ENCODE results near the gene TBC1D20.

TBC1D20 gene

DNA sequence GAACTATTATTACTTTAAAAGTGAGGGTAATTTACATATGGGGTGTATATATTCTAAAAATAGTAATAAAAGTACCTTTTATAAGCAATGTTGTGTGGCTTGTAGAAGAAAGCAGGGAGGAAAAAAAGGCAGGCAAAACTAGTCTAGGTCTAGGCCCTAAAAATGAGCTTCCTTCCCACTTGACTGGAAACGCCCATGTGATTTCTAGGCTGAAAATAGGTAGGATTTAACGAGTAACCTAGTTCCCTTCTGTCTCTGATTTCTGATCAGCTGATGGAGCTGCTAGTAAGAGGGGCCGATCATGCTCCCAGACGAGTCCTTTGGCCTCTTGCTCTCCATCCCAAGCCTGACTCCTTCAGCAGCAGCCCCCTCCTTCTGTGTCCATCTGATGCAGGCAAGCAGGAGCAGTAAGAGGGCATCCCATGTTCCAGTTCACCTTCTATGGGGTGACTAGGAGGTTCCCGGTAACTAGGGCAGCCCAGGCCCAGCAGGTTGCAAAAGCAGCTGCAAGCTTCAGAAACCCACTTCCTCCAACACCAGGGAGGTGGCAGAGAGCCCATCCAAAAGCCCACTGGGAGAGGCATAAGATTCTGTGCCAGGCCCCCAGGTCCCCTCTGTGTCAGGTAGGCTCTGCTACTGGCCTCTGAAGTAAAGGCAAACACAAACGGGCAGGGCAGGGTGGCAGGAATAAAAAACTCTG is 24.4 kb downstream of the TBC1D20 start:
- DNase-seq = no peak

DNA sequence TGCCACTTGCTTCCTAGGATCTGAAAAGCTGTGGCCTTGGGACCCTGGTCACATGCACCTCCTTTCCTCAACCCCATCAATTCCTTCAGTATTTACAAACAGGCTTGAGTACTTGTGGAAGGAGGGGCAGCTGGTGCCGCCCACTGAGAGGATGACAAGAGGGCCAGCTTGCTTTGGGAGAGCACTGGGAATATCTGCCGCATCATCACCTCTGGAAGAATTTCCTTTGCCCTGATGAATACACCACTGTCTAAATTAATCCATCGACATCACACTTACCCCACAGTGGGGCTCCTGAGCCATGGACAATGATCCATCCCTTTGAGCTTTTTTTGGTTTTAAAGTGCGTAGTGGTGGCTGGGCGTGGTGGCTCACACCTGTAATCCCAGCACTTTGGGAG is 25.9 kb downstream of the TBC1D20 start:
- no peak for DNase-seq

DNA sequence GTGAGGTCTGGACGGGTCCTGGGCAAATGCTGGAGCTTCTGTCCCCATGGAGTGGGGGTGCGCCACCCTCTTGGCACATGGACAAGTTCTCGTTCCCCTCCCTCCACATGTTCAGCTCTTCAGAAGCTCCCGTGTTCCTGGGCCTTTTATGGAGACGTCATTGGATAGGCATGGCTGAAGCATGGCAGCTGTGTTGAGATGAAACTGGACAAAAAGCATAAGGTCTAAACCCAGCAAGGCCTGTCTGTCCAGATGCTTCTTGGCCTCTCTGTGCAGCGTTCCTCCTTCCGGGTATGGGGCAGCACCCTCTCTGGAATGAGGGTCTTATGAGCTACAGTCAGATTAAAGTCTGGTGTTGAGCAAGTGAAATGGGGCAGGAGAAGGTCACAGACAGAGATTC is 26.8 kb downstream of the TBC1D20 start:
- DNase-seq = no peak

DNA sequence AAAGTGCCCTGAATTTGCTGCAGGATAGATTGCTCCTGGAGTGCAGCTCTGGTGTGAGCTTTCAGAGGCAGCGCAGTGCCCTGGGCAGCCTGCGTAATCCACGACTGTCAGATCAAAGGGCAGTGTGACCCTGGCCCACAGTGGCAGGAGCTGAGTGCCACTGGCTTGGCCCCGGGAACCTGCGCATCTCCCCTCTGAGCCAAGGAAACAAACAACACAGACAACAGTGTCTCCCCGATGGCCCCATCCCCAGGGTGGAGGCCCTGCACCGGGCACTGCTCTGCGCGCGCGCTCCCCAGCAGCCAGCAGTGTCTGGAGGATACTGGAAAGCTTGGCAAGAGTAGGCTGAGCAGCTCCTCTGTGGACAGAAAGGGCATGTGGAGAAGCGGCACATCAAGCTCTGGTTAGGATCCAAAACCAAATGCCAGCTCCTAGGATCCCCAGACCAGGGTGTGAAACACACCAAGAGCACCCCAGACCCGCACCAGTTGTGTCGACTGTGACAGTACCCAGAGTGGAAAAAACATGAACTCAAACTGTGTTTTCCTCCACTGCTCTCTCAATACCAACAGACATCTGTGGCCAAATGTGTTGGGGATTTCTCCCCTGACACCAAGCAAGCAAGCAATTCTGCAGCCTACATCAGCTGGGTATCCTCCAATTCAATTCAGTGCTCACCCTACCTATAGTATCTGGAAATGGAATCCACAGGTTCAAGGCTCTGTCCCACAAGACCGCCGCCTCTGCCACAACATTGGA is 27.5 kb downstream of the TBC1D20 start:
- no peak for DNase-seq

DNA sequence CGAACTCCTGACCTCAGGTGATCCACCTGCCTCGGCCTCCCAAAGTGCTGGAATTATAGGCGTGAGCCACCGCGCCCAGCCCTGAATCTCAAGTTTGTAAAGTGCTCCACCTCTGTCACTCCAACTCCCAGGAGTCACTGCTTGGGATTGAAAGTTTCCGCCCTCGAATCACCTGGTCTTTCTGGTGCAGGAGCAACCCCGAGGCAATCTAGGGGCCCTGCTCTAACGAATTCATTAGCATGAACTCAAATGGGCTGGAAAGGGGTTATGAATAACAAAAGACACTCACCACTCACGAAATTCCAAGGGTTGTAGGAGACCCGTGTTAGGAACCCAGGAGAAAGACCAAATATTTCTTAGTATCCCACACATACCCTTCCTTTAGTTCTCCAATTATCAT is 28.1 kb downstream of the TBC1D20 start:
- no peak for DNase-seq

DNA sequence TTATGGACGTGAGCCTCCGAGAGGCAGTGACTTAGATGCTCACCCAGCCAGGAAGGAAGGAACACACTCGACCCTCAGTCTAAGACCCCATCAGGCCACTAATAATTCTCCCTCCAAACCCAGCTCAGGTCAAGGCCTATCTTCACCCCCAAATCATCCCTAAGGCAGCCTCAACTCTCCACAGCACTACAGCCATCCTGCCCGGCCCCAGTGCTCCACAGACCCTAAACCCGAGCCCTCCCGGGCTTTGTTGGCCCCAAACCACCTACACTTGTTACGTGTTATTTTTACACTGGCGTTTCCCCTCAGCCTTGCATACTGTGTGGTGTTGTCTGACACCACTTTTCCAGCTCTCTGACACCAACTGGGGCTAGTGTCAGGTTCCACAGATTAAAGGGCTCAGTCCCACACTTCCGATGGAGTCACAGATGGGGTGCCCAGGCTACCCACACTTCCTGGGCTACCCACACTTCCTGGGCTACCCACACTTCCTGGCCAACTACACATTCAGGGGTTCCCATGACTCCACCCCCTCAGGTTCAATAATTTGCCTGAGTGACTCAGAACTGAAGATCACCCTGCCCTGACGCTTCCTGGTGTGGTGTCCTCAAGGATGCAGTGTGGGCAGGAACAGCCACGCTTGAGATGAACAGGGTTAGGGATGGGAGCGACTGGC is 28.9 kb downstream of the TBC1D20 start:
- no peak for DNase-seq

DNA sequence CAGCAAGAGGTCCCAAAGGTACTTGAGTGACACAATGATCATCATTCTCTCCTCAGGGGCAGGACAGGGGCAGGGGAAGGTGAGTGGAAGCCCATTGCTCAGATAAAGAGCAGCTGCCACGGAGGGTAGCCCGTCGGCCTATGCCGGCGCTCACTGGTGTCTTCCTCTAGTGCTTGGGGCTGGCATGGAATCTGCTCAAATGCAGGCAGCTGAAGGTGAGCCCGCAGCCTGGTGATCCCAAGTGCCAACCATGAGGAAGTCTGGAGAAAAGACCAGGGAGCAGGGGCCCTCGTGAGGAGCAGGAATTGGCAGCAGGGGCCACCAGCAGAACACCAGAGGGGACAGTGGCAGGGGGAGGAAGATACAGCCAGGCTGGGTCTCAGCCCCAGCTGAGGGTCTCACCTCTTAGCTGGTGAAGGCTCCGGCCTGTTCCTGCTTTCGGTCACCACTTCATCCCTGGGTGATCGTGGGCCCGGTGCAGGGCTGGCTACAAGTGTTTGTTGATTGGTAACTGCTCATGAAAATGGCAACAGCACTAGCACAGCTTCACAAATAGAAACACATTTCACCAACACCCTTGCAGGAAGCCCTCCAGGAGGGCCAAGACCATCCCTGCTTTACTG is 29.5 kb downstream of the TBC1D20 start:
- no peak for DNase-seq

DNA sequence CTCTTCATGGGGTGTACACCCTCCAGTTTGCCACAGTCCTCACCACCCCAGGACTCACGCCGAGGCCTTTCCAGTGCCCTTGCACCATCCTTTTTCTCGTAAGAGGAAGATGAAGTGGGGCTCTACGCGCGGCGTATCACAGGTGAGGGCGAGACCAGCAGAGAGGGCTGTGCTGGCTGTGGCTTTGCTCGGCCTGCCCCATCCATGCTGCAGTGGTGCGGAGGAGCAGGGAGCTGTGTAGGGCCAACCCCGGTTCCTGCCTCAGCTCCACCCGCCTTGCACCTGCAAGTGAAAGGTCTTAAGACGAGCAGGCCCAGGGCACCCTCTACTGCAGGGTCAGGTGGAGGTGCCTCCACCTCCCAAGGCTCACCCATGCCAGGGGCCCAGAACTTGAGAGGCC is 30.1 kb downstream of the TBC1D20 start:
- no peak for DNase-seq

DNA sequence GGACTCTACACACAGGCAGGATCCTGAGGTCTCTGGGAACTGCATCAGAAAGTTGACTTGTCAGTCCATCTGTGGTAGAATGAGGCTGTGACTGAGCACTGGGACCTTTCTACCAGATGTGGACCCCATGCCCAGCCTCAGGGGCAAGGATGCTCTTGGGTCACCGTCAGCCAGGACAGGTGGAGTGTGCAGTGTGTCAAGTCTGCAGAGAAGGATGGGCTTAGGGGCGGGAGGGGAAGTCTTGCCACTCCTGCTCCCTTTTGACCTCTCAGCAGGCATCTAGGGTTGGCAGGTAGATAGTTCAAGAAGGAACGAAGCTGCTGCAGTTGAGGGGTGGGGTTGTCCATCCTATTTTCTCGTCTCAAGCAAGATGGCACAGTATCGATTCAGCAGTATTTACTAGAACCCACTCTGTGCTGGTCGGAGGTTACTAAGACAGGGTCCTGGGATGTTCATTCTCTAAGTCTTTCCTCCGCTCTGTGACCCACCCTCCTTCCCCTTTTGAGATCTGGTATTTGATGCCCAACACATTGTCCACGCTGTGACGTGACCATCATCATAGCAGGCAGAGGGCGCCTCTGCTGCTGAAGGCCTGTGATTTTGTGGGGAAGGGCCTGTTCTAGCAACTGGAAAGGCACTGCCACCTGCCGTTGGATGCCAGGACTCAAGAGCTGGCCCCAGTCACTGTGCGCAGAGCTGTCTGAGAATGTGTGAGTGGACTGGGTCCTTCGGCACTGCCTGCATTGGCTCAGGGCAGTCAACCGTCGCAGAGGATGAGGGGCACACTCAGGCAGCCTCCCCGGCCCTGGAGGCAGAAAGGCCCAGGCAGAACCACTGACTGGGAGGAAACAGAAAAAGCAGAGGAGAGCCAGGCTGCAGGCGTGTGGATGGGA is 31.1 kb downstream of the TBC1D20 start:
- no peak for DNase-seq

DNA sequence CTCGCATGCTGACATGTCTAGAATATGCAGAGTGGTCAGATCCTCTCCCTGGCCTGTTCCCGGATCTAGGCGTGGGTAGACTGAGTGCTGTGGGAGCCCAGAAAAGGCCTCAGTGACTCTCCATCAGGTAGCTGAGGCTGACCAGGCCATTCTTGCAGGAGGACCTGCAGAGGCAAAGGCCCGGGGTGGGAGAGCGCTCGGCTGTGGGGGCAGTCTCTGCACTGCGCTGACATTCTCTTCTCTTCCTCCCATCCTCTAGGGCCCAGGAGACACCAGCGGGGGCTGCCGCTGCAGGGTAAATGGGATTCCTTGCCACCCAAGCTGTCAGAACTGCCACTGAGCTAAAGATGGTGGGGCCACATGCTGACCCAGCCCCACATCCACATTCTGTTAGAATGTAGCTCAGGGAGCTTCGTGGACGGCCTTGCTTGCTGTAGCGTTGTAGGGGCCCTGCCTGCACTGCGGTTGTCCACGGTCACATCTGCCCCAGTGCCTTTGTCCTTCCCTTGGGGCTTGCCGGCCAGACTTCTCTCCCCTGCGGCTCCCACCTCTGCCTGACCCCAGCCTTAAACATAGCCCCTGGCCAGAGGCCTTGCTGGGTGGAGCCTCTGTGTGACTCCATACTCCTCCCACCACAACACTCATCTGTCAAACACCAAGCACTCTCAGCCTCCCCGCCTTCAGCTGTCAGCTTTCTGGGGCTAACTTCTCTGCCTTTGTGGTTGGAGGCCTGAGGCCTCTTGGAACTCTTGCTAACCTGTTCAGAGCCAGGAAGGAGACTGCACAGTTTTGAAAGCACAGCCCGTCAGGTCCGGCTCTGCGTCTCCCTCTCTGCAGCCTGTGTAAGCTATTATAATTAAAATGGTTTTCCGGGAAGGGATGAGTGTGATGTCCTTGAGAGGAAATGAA is 32.0 kb downstream of the TBC1D20 start:
- DNase-seq = no peak

DNA sequence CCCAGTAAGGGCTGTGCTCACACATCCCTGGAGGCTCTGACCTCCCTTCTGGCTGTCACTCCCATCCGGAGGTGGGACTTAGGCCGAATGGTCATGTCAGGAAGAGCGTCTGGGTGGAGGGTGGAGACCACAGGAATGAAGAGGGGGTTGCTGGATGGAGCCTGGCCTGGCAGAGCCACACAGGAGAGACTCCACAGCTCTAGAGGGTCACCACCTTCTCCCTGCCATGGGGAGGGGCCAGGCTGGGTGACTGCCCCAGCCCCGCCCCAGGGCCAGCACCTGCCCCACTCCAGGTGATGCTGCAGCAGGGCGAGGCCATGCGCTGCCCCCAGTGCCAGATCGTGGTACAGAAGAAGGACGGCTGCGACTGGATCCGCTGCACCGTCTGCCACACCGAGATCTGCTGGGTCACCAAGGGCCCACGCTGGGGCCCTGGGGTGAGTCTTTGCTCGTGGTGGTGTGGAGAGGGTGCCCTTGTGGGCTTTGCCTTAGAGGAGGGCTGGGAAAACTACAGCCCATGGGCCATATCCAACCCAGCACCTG is 33.6 kb downstream of the TBC1D20 start:
- no peak for DNase-seq

DNA sequence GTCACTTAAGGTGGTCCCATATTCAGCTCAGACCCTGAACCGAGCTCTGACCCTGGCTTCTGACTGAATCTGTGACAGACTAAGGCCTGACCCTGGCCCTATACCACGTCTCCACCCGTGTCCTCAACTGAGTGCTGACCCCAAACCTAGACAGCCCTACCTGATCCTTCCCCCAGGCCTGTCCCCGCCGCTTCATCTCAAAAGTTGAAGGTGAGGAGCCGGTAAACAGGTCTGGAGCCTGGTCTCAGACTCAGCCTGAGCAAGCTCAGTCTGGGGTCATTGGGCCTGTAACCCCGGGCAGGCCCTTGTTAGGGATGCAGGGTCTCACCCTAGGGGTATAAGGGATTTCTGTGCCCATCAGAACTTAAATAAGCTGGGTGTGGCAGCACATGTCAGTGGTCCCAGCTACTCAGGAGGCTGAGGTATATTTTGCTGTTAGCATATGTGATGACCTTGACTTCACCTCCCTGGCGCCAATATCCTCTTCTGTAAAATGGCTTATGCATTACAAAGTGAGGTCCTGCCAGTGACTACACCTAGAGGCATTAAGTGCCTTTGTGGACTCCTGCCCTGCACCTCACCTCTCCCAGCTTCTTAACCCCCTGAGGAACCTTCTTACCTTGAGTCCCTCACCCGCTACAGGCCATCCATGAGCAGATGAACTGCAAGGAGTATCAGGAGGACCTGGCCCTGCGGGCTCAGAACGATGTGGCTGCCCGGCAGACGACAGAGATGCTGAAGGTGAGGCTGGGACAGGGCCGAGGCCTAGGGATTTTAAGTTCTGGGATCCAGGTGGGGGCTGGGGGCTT is 34.3 kb downstream of the TBC1D20 start:
- no peak for DNase-seq

DNA sequence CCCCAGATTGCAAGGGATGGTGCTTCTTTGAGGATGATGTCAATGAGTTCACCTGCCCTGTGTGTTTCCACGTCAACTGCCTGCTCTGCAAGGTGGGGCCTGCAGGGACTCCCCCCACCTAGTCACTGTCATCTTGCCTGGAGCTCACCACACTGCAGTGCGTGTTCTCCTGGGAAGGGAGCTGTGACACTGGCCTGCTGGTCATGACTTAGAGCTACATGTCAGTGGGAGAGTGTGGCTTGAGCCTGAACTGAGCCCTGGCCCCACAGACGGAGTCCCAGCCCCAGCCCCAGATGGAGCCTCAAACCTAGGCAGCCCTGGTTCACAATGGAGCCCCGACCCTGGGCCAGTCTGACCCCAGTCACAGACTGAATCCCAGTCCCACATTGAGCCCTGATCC is 34.9 kb downstream of the TBC1D20 start:
- no peak for DNase-seq

DNA sequence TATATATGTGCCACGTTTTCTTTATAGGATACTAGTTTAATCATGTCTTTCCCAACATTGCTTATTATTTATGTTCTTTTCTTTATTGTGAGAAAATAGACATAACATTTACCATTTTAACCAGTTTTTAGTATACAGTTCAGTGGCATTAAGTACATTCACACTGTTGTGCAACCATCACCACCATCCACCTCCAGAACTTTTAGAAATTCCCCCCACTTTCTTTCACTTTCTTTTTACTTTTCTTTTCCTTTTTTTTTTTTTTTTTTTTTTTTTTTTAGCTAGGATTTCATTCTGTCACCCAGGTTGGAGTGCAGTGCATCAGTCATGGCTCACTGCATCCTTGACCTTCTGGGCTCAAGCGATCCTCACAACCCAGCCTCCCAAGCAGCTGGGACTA is 35.8 kb downstream of the TBC1D20 start:
- no peak for DNase-seq

DNA sequence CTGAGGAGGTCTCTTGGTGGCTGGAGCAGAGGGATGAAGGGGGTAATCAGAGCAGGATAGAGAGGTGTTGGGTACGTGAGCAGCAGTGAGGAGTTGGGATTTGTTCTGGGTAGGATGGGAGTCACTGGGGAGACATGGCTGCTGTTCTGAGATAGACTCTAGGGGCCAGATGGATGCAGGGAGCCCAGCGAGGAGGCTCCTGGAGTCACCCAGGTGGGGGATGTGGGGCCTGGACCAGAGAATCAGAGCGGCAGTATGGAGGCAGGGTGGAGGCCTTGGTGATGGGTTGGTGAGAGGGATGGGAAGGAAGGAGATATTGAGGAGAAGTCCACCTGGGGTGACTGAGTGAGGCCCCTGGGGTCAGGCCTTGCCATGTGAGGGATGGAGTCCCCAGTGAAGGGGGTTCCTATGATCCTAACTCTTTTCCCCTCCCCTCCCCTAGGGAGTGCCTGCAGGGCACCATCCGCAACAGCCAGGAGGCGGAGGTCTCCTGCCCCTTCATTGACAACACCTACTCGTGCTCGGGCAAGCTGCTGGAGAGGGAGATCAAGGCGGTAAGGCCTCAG is 40.6 kb downstream of the TBC1D20 start:
- no peak for DNase-seq

DNA sequence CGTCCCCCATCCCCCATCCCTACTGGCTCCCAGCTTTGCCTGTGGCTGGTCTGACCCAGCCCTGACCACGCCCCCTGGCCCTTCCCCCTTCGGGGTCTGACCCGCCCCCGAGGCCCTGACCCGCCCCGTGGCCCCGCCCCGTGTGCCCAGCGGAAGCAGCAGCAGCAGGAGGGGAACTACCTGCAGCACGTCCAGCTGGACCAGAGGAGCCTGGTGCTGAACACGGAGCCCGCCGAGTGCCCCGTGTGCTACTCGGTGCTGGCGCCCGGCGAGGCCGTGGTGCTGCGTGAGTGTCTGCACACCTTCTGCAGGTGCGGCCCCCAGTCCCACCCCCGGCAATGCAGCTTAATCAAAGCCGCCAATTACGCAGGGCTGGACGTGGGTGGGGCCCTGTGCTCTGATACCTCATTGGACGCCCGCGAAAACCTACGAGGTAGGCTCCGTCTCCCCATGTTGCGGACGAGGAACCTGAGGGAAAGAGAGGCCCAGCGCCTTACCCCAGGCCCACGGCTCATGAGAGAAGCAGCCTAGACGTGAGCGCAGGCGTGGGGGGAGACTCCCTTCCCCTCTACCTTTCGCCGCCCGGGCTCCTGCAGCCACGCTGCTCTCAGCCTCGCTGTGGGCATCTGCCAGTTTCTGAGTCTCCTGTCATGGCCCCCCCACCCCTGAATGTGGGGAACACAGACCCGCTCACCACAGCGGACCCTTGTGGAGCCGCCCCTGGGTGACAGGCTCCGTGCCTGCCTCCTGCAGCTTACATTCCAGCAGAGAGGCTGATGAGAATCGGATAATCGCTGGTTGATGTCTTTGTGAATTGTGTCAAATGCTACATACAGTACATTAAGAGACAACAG is 41.4 kb downstream of the TBC1D20 start:
- no peak for DNase-seq

DNA sequence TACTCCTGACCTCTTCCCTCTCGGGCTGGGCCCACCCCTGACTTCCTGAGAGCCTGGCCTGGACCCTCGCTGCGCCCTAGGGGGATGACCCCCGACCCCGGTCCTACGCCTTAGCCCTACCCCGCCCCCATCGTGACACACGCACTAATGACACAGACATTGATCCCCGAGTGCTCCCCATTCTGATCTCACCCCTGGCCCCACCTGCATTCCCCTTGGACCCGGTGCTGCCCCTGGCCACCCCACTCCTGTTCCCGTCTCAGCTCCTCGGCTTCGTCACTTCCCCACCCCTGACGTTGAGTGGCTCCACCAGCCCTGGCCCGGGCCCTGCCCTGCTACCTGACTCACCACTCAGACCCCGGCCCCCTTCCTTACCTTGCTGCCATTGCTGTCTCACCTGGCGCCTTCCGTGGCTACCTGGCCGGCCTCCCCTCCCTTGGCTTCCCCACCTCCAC is 42.1 kb downstream of the TBC1D20 start:
- no peak for DNase-seq

DNA sequence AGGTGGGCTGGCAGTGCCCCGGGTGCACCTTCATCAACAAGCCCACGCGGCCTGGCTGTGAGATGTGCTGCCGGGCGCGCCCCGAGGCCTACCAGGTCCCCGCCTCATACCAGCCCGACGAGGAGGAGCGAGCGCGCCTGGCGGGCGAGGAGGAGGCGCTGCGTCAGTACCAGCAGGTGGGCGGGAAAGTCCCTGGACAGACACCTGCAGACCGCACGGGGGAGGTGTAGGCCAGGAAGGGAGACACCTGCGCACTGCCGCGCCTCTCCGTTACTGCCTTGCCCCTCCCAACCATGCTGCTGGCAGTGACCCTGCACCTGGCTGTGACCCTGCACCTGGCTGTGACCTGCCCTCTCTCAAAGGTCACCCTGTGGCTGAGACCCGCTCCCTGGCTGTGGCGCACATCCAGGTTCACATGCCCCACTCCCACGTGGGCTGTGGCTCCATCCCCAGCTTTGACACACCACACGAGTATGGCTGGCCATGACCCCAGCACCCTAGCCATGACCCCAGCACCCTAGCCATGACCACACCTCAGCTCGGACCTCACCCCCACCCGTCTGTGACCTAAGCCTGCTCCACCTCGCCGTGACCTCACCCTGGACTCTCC is 42.7 kb downstream of the TBC1D20 start:
- no peak for DNase-seq

All from NCI-H1048 (cell line).